SK-N-DZ (cell line): ENCODE data around the gene ARMH1. TPM values are rescaled to one million over a fixed set of nuclear protein-coding genes. Genes with fewer than 3 reads are reported as not detected.

Experiments used
- DNase-seq: peaks from one replicate; pipeline ENCODE4 v3.0.0-alpha.2; 2015; ENCODE audit warnings: low spot score
- polyA plus RNA-seq, 2 experiments: library from polyadenylated mRNA; depleted of rRNA; stranded (reverse); fragments of >200 nt; gene quantifications; 2 replicates each; pipeline ENCODE4 v1.2.3, GENCODE V29; 2014

The ARMH1 gene
- not detected in 2 replicates for polyA plus RNA-seq (2014; cell fraction: cytosol; rRNA removed)
- polyA plus RNA-seq (2014; cell fraction: nucleus; rRNA removed): 3.8 and 9.8 TPM in 2 replicates

DNA sequence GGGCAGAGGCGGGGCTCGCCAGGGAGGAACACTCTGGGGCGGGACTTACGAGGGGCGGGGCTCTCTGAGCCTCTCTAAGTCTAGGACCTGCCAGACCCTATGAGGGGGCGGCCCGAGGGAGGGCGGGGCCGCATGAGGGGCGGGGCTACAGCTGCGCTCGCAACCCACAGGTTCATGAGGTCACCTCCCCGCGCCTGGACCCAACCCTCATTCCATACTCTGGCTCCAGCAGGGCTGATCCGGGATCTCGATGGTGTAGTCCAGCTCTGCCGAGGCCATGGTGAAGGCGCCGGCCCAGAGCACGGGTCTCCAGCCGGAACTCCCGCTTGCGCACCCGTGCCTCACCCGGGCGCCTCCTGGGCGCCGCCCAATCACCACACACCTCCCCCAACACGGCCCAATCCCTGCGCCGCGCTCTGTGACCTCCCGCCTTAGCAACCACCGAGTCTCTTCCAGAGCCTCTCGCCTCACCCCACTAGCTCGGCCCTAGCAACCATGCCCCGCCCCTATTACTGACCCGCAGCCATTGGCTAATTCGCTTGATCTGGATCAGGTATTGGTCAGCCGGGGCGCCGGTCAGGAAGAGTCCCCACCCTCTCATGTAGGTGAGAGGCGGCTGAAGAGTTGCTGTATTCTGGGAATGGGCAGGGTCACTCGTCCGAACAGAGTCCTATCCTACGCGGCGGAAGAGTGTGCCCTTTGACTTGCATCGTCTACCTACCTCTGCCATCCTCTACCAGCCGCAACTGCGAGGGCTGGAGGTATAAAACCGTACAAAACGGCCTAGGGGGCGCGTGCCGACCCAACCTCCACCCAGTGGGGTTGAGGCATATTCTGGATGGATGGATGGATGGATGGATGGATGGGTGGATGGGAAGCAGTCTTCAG is at the start of gene ARMH1, which contains the start of gene TMEM53:
TSS of gene ARMH1 (plus strand) at position 602 of the 888 bp plus-strand sequence. CDS start 14,984 bp downstream, outside the sequence.
TSS of gene TMEM53 (minus strand) at position 369 of the 888 bp plus-strand sequence. CDS start at position 279, 90 bp downstream.
- DNase-seq: peak; percentile 99

DNA sequence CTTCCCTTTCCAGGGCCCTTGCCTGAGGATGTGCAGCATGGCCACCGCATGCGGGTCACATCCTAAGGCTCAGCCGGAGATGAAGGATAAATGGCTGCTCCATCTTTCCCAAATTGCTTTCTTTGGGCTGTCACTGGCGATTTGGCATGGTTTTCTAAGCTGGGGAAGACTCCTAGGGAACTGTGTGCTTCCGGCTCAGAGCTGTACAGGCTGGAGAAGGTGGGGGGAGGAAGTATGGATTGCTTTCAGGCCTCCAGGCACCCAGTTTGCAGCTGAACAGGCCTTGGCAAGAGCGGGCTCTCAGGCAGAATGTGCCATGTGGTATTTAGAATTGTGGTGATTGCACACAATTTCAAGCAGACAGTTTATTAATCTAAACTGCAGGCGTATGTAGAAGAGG is 49.2 kb upstream of the ARMH1 start:
- no peak for DNase-seq

DNA sequence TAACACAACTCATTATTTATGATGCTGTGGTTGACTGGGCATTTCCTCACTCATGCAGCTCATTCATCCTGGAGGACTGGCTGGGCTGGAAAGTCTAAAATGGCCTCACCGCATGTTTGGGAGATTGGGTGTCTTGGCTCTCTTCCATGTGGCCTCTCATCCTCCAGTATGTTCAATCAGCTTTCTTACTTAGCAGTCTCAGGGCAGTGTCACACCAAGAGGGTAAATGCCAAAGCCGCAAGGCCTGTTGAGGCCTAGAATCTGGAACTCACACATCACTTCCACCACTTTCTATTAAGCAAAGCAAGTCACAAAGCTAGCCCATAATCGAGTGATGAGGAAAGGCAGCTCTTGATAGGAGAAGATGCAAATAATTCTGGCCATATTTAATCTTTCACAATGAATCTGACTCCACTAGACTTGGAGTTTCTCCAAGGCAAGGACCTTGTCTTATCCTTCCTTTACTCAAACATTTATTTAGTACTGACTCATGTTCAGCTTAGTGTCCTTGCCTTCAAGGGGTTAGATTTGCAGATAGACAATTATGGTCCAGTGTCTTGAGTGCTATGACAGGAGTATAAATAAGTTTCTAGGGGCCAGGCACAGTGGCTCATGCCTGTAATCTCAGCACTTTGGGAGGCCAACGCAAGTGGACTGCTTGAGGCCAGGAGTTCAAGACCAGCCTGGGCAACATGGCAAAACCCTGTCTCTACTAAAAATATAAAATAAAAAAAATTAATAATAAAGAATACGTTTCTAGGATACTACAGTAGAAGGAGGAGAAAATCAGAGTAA is 45.4 kb upstream of the ARMH1 start:
- no peak for DNase-seq

DNA sequence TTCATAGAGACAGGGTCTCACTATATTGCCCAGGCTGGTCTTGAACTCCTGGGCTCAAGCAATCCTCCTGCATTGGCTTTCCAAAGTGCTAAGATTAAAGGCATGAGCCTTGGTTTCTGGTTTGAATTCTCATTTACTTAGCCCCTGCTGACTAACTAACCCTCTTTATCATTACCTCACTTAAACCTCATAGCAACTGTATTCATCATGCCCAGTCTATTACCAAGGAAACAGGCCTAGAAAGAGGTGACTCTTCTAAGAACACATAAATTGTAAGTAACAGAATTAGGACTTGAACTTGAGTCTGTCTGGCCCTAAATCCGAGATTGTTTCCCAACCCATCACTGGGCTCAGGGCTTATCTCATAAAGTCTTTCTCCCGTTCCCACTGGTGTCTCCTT is 44.4 kb upstream of the ARMH1 start:
- no peak for DNase-seq

DNA sequence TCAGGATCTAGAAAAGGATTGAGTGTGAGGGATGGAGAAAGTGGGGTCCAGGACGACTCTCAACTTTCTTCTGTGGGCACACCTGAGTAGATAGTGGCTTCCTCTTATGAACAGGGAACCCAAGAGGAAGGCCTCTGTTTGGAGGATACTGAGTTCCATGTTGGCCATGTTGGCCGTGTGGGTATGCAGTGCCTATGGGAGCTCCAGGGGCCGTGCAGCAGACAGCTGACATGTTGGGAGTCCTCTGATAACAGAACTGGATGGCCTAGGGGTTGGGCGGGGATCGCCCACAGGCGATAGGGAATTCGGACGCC is 43.2 kb upstream of the ARMH1 start:
- no peak for DNase-seq

DNA sequence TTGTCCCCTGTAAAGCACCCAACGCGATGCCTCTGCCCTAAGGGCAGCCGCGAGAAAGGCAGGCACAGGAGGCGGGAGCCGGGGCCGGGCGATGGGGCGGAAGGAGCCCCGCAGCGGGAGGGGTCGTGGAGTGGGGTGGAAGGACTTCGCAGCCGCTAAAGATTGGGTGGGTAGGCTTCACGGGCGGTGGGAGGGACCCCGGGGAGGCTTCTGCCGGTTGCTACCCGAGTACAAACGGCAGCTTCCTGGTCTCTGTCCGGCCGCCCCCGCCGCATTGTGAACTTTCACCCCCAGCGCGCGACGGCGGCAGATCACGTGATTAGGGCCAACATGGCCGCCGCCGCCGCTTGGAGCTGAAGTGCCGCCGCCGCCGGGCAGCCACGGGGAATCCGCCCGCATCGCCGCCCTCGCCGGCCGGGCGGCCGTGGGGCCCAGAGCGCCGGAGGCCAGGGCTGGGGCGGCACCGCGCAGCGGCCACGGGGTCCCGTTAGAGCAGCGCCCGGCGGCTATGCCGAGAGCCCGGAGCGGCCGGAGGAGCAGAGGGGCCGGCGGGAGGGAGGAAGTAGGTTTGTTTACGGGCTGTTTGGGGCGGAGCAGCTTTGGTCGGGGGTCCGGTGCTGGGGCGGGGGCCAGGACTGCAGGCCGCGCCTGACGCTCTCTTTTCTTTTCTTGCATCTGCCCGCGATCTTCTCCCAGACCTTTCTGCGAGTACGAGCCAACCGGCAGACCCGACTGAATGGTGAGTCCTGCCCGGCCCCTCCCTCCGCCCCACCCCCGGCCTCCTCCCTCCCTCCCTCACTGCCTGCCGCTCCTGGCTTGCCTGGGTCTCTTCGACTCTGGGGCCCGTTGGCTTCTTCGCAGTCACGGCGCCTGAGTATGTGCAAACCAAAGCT is 42.6 kb upstream of the ARMH1 start:
- DNase-seq: peak; percentile 80

DNA sequence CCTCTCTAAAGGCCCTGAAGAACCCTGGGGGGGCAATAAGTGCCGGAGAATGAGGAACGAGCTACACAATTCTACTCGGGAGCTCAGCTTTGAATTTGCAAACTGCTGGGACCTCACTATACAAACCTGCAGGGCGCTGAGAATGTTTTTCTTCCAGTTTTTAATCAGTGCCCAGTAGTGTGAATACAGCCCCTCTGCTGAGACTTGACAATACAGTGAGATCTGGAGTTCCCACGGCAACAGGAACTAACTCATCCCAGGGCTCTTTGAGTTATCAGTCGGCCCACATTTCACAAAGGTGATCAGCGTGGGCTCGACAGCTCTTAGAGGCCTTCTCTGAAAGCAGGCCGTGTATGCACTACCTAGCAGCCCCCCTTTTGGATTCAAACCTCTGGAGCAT is 41.9 kb upstream of the ARMH1 start:
- DNase-seq: no peak

DNA sequence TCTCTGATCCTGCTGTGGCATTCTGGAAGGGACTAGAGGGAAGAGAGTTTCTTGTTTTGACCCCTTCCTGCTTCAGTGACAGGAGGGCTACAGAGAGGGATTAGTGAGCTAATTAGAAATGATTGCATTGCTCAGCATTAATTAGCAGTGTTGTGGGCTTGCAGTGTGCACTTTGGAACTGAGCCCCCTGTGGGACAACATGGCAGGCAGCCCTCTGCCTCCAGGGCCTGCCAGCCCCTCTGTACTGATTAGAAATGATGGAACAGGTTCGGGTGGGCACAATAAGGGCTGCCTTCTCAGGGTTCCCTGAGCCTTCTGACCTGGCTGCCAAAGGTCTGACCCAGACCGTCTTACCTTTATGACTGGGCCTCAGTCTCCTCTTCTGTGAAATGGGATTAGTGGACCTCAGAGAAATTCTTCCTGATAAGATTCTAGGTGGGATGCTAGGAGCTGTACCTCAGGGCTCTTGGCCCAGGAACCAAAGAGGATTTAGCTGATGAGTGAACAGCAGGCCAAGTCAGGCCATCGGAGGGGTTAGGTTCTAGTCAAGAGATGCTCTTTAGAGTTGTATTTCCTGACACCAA is 39.8 kb upstream of the ARMH1 start:
- no peak for DNase-seq

DNA sequence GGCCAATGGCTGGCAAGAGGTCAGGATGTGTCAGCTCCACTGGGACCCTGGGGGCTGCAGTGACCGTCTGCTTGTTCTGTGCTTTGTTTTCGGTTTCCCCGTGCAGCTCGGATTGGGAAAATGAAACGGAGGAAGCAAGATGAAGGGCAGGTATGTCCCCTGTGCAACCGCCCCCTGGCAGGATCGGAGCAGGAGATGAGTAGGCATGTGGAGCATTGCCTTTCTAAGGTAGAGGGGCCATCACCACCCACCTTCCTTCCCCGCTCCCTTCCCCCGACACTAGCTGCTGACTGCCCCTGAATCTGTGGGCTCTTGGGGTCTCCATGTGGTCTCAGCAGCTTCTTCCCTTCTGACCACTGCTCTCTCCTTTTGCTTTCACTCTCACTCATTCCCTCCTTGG is 39.1 kb upstream of the ARMH1 start:
- DNase-seq: no peak

DNA sequence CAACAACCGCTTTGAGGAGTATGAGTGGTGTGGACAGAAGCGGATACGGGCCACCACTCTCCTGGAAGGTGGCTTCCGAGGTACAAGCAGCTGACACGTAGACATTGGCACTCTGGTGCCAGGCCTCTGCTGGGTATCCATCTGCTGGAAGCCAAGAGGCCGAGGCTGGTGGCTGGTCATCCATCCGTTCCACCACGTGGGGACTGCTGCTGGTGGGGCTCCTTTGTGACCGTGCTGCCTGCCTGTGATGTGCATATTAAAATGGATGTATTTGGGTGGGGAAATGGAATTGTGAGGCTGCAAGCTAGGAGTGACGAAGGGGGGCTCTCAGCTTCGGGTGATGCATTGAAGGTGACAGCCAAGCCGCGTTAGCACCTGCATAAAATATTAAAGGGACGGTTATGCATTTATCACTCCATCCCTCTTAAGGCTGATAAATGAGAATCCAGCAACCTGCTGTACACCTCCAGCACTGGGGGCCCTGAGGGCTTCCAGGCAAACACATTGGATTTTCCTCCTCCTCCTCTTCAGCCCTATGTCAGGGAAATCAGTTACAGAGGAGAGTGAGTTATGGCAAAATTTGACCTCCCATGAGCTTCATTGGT is 38.3 kb upstream of the ARMH1 start:
- no peak for DNase-seq

DNA sequence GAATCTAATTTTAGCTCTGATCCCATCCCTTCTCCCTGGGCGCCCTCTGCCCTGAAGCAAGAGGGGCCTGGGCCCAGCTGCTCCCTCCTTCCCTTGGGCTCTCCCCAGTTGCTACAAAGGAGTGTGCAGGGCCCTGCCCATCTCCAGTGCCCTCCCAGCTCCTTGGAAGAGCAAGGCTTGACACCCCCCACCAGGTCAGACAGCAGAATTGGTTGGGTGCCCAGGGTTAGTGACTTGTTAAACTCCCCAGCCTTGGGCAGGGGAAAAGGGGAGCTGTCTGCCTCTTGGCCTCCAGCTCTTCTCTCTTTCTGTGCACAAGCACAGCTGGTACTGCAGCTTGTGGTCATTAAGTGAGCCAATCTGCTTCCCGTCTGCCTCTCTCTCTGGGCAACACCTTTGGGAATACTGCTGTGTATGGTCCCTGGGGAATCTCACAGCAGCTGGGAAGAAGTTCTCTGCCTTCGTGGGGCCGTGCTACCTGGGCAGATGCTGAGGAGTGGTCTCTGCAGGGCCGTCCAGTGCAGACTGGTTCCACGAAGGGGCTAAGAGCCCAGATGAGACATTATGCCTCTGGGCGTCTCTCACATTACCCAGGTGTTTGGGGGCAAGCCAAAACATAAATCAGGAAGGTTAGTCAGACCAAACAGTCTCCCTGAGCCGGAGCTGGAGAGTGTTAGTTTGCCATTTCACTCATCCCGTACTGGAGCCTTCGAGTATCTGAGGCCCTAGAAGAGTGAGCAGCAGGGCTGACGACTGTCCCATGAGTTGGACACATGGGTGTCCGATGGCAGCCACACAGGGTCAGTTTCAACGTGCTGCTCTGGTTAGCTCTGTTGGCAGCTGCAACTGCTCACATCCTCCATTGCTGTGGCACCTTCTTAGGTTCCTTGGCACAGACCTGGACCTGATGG is 37.6 kb upstream of the ARMH1 start:
- DNase-seq: no peak

DNA sequence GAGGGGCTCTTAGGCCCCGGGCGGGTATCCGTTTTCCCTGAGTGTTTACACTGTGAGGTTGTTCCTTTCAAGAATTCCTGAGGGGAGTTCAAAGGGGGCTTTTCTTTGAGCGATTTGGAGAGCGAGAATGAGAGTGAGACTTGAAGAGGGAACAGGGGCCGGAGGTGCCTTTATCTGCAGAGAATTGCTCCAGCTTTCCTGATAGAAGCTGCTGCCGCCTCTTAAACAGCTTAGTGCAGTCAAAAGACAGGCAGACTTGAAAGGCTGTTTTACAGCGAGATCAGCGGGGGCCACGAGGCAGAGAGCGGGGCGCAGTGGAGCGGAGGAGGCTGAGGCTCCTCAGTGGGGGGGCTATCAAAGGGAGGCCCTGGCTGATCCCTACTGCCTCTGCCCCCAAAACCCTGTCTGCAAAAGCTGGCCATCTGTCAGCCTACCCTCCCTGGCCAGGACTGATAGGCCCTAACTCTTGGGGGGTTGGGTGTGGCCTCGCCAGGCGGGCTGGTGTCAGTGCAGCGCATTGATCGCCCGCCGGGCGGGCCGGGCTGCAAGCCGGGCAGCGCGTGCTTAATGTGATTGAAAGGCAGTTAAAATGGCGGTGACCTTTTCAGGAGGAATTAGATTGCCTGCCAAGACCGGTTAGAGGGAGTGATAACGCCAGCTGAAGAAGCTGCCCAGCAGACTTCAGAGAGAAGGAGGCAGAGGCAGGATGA is 36.7 kb upstream of the ARMH1 start:
- DNase-seq: no peak

DNA sequence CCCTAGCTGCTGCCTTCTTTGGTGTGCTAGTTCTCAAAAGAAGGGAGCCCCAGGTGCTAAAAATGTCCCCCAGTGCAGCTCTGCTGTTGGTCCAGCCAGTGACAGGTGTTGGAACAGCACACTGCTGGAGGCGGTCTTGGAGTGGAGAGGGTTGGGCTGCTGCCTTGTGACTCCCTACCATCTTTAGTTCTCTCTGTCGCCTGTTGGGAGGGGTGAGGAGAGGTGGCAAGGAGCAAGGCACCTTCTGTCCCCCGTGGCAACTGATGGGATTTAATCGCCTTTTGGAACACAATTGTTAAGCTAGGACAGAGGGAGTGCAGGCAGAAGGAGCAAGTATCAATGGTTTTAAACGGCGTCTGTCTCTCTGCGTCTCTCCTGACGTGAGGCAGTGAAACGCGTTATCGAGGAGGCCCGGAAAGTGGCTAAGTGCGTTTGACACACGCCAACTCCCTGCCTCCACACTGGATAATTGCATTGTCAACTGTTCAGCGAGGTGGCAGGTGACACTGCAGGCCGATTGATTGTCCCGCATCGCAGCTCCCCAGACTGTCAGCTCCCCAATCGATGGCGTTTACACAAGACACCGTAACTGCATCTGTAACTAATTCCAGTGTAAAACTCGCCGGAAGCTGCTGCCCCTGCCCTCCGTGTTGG is 34.2 kb upstream of the ARMH1 start:
- DNase-seq: no peak

DNA sequence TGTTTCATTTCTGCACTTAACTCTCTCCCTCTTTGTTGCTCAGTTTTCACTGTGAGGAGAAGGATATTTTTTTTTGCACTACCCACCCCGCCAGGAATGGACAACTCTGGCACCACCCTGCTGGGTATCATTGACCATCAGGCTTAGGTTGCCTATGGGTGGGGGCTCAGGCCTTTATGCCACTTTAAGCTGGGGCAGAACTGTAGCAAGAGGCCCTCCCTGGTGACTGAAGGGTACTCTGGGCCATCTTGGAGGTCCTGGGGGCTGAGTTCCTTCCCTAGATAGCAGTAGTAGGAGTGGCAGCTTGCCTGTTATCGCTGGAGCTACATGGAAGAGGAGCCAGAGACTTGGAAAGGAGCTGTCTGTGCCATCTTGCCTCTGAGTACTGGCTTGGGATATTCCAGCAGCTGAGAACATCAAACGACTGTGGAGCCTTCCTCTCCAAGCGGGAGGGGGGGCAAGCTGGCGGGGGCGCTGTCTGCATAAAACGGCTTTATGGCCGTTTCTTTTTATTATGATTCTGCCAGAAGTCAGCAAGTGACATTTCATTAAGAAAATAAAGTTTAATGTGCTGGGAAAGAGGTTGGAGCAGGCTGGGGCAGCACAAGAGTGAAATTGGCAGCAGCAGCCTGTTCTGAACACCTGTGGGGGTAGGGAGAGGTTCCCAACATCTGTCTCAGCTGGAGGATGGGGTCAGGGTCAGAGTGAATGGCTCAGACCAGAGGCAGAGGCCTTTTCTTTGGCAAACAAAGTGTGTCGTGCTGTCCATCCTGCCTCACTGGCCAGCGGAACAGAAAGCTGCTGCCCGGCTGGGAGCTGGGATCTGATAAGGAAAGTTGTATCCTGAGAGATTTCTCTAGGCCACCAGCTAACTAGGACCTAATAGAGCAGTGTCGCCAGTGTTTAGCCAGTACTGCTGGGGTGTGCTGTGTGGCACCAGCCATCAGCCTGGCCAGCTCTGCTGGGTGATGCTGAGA is 33.1 kb upstream of the ARMH1 start:
- no peak for DNase-seq

DNA sequence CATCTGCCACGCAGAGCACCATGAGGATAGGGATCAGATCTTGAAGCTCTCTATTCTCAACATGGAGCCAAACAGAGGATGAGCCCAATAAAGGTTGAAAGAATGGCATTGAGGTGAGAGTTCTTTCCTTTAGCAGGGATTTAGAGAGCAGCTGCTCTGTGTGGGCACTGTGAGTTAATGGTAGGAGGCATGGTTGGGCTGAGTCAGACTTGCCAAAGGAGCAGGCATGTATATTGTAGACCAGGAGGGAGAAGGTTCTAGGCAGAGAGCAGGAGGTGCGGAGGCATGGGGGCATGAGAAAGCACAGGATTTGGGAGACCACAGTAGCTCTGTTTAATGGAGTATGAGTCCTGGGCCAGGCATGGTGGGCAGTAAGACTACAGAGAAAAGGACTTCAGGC is 32.3 kb upstream of the ARMH1 start:
- DNase-seq: no peak

DNA sequence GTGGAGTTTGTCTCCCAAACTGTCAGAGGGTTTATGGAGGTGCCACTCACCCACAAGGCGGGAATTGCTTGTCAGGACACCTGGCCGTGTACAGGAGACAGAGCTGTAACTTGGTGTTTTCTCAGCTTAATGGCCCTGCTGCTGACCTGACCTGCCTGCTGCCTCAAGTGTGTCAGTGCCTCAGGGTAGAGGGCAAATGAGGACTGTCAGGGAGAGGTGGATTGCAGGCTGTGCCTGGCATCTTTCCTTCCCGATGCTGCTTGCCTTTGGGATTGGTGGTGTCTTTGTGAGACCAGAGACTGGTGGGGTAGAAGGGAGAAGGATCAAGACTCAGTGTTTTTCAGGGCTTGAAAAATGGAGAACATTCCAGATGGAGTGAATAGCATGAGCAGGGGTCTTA is 31.6 kb upstream of the ARMH1 start:
- DNase-seq: no peak

DNA sequence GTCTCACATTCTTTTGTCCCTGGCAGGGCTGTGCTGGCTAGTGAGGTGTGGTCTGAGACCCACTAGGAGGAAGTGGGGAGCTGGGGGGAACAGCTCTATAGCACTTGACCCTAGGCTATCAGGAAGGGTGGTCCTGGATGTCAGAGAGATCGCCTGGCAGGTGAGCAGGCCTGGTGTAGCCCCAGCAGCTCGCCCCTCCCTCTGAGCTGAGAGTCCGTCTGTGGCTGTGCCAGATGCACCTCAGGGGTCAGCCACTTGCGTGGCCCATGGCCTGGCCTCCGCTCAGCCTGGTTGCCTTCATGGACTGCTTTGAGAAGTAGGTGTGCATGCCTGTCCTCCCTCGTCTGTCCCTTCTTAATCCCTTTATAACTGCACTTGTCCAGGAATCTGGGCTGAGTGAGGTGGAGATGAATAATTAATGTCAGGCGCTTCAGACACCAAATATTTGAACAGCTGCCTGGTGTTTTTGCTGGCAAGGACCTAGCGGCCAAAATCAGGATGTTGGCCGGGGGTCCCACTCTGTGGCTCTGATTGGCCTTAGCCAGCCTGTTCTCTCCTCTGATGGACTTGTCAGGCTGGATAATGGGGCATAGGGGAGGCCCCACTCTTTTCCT is 30.7 kb upstream of the ARMH1 start:
- no peak for DNase-seq
